Activated CD4-positive, alpha-beta T cell treated with anti-CD3 and anti-CD28 coated beads, Interleukin-2, amount 50 U/mL, for 24 hours (primary cell): ENCODE data around the gene ERCC1.

Source experiments
- DNase-seq, 2 donors: peaks; one replicate each; pipeline ENCODE4 v3.0.0-alpha.2; 2020; ENCODE audit warnings: low read depth in 1 of 2, low spot score in 1 of 2

ERCC1 gene

DNA sequence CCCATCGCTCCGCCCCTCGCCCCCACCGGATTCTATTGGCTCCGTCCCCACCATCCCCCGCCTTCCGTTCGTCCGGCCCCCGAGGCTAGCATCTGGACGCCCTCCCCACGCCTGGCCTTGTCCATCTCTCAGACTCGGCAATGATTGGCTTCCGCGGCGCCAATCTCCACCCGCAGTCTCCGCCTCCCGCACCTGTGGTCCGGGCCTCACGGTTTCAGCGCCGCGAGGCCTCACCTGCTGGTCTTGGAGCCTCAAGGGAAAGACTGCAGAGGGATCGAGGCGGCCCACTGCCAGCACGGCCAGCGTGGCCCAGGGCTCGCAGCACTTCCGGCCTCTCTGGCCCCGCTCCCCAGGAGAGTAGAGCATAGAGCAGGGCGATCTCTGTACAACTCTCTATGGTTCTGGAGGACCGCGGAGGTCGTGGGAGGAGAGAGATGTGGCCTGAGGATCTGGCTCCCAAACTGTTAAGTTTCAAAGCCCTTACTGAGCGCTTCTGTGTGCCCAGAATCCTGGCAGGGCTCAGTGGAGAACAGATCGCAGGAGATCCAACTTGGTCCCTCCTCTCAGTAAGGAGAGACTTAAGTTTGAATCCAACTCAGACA, at the start of gene ERCC1:
ERCC1 (minus strand) TSS at position 329 of the 602 bp plus-strand sequence. CDS start 543 bp downstream, outside the sequence.
- DNase-seq: peak; percentile 63 to 65

DNA sequence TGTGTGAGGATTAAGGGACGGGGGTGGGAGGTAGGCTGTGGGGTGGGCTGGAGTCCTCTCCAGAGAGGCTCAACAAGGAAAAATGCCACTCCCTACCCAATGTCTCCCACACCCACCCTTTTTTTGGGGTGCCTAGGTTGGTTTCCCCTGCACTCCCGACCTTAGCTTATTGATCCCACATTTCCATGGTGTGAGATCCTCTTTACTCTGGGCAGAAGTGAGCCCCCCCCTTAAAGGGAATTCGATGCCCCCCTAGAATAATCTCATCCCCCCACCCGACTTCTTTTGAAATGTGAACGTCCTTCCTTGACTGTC, 49.6 kb upstream of the ERCC1 start:
- DNase-seq: no peak

DNA sequence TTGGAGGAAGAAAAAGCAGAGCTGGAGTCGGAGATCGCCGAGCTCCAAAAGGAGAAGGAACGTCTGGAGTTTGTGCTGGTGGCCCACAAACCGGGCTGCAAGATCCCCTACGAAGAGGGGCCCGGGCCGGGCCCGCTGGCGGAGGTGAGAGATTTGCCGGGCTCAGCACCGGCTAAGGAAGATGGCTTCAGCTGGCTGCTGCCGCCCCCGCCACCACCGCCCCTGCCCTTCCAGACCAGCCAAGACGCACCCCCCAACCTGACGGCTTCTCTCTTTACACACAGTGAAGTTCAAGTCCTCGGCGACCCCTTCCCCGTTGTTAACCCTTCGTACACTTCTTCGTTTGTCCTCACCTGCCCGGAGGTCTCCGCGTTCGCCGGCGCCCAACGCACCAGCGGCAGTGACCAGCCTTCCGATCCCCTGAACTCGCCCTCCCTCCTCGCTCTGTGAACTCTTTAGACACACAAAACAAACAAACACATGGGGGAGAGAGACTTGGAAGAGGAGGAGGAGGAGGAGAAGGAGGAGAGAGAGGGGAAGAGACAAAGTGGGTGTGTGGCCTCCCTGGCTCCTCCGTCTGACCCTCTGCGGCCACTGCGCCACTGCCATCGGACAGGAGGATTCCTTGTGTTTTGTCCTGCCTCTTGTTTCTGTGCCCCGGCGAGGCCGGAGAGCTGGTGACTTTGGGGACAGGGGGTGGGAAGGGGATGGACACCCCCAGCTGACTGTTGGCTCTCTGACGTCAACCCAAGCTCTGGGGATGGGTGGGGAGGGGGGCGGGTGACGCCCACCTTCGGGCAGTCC, 49.0 kb upstream of the ERCC1 start:
- DNase-seq: no peak

DNA sequence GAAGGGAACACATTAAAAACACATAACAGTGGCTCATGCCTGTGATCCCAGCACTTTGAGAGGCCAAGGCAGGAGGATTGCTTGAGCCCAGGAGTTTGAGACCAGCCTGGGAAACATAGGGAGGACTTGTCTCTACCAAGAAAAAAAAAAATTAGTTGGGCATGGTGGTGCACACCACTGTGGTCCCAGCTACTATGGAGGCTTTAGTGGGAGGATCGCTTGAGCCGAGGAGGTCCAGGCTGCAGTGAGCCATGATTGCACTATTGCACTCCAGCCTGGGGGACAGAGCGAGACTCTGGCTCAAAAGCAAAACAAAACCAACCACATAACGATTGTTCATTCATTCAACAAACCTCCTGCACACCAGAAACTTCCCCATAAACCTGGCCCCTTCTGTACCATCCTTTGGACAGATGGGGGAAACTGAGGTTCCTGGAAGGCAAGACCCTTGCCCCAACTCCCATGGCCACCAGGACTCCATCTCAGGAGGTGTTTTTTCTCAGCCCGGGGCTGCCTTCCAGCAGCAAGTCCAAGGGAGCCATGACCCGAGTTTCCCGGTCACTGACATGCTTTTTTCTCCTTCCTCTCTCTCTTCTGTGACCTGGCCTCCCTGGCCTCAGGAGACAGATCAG, 48.3 kb upstream of the ERCC1 start:
- no peak for DNase-seq

DNA sequence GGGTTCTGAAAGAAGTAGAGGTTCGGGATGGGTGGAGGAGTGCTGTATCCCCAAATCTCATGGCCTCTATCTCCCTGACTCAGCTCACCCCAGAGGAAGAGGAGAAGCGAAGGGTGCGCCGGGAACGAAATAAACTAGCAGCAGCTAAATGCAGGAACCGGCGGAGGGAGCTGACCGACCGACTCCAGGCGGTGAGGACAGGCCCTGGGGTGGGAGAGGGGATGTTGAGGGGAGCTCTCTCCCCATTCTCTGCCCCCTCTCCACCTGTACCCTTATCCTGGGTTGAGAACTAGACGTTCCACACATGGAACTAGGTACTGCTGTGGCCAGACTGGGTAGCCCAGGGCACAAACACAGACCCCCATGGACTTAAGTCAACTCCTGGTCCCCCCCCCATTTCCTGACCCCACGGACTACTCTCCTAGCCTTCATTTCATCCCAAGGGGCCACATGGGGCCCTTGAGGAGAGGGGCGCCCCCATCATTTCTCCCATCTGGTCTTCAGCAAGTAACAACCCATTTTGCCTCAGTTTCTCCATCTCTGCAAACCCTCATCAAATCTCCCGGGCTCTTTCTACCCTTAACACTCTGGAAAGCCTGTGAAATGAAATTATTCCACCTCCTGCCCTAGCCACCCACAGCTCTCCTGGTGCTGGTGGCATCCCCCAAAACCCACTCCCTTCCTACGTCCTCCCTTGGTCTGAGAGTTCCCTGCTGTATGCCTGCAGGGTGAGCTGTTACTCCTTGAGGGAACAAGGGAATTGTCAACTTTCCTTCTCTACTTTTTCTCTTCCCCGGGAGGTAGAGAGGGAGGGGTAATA, 47.6 kb upstream of the ERCC1 start:
- DNase-seq: no peak

DNA sequence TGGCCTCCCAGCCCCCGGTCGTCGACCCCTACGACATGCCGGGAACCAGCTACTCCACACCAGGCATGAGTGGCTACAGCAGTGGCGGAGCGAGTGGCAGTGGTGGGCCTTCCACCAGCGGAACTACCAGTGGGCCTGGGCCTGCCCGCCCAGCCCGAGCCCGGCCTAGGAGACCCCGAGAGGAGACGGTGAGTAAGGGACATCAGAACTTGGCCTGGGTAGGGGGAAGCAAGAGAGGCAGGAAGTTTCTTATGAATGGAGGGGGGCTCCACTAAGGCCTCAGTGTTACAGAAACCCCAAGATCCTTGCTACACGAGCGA, 47.0 kb upstream of the ERCC1 start:
- DNase-seq: no peak

DNA sequence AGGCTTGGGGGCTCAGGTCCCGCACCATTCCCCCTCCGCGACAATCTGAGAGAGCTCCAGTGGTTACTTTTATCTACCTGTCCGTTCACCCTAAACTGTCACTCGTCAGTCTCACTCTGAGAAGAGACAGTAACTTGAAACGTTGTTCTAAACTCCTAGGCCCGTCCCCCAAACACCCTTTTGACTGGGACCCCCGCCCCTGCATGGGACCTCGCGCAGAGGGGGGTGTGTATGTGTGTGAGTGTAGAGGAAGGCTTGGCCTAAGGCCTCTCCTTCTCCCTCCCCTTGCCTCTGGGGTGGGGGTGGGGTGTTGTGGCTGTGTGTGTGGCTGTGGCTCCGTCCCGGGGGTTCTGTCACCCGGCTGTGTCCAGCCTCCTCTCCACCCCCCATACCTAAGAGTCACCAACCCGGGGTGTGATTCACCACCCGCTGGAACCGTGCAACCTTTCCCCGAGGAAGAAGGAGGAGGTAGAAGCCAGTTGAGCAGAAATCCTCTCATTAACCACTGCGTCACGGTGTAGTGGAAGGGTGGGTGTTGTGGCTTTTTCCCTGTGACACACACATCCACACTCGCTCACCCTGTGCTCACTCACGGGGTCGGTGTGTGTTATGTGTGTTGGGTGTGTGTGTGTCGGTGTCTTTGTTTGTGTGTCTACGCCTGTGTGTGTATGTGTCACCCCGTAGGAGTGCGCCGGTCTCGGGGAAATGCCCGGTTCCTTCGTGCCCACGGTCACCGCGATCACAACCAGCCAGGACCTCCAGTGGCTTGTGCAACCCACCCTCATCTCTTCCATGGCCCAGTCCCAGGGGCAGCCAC, 46.4 kb upstream of the ERCC1 start:
- no peak for DNase-seq

DNA sequence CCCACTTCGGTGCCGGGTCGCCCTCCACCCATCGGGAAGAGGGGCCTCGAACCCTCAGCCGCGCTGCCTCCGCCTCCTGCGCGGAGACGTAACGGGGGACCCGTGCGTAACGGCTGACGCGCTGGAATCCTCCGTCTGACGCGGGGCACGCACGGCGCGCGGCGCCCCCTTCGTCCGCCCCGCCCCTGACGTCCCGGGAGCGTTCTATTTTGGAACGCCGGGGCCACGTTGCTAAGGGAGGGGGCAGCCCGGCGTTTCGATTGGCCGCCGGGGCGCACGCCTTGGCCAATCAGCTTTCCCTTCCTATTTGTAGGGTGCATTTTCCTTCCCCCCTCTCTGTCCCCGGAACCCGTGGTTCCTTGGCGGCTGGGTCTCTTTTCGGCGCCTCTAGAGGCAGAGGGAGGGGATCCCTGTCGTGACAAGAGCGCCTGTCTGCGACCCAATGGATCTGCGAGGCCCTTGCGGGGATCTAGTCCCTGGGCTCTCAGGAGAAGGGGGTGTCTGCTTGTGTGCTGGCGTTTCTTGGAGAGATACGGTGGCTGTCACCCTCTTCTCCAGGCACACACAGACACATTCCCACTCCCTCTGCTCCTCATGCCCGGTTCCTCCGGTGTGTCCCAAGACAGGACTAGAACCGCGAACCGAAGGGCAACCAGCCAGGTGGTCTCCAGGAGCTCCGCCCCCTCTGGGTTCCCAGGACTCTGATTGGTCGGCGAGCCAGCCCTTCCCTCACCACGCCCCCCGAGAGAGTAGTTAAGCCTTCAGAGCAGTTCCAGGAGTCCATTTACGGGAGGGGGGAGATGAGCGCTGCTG, 45.6 kb upstream of the ERCC1 start:
- peak; percentile 88 to 90 for DNase-seq

DNA sequence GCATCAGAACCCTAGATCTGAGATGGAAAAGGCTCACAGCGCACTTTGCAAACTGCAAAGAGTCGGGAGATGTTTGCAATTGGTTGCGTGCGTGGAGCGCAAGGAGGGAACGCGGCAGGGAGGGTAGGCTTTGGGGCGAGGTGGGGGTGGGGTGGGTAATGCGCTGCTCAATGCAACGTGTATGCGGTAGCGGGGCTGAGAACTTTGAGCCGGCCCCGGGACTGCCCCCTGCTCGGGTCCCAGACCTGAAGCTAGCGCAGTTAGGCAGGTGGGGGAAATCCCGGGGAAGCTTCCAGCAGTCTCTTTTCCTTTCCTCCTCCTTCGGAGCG, 45.0 kb upstream of the ERCC1 start:
- no peak for DNase-seq

DNA sequence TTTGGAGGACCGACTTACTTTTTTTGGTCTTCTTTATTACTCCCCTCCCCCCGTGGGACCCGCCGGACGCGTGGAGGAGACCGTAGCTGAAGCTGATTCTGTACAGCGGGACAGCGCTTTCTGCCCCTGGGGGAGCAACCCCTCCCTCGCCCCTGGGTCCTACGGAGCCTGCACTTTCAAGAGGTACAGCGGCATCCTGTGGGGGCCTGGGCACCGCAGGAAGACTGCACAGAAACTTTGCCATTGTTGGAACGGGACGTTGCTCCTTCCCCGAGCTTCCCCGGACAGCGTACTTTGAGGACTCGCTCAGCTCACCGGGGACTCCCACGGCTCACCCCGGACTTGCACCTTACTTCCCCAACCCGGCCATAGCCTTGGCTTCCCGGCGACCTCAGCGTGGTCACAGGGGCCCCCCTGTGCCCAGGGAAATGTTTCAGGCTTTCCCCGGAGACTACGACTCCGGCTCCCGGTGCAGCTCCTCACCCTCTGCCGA, 44.5 kb upstream of the ERCC1 start:
- DNase-seq: no peak

DNA sequence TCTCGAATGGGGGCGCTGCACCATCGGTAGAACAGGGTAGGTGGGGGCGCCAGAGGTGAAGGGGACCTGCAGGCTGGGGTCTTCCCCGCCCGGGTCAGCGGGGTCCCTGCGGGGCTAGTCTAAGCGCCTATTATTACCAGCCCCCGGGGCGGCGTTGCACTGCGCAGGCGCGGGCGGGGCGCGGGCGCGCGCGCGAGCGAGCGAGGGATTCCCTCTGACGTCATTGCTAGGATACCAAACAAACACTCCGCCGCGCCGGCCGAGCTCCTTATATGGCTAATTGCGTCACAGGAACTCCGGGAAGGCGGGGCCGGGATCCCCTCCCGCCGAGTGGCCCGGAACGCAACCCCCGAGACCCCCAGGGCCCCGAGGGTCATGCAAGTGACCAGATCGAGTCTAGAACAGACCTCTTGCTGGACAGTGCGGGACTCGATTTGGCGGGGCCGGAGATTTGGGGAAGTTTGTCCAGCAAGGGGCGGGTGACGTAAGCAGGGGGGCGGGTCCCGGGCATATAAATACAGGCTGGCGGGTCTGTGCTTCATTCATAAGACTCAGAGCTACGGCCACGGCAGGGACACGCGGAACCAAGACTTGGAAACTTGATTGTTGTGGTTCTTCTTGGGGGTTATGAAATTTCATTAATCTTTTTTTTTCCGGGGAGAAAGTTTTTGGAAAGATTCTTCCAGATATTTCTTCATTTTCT, 43.9 kb upstream of the ERCC1 start, which contains the start of gene FOSB:
FOSB (plus strand) TSS at position 541 of the 703 bp plus-strand sequence. CDS start 591 bp downstream, outside the sequence.
- peak; percentile 91 to 93 for DNase-seq

DNA sequence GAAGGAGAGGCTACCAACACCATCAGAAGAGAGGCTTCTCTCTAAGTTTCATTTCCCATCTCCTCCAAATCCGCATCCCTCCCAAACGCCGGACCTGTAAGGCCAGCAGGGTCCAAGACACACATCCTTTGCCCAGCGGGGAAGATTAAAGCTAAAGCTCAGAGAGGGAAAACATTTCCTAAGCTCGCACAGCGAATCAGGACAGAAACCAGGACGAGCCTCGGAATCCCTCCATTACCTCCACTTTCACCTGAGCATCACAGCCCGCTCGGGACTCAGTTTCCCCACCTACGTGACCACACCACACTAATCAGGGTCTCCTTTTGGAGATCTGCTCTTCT, 43.4 kb upstream of the ERCC1 start:
- no peak for DNase-seq

DNA sequence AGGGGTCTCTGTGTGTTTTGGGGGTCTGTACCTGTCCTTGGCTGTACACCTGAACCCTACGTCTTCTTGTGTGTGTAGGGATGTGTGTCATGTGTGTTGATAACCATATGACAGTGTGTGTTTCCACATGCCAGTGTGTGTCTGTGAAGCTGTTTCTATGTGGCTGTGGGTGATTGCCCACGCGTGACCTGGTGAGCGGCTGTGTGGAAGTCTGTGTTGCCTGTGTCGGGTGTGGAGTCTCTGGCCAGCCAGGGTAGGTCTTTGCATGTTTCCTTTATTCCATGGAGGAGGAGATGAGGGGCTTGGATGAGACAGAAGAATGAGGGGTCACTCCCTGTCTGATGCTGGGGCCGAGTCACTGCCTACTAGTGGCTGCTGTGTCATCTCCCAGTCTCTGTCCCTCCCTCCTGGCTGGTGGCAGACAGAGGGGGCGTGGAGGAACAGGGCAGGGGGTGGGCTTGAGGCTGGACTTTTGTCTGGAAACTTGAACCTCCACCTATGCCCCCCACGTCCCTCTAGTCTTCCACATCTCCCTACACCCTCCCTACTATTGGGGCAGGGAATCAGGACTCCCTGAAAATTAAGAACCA, 41.2 kb upstream of the ERCC1 start:
- DNase-seq: no peak

DNA sequence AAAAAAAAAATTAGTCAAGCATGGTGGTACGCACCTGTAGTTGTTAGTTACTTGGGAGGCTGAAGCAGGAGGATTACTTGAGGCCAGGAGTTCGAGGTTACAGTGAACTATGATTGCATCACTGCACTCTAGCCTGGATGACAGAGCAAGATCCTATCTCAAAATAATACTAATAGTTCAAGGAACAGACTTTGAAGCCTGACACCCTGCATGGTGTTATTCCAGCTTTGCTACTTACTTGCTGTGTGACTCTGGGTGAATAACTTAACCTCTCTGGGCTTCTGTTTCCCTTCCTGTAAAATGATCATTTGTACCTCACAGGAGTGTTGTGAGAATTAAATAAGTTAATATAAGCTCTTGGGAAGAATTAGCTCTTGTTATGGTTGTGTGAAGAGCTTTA, 40.6 kb upstream of the ERCC1 start:
- DNase-seq: no peak

DNA sequence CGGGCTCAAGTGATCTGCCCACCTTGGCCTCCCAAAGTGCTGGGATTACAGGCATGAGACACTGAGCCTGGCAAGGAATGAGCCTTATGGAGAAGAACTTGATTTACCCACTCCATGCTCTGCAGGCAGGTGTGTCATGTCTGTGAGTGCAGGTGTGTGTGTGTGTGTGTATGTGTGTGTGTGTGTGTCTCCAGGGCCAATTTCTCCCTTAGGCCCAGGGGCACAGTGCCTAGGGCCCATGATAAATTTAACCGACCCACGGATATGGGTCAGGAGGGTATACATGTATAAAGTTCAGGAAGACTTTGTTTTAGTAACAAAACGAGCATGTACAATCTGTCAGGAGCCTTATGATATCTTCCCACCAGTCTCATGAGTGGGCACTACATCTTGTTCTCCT, 39.5 kb upstream of the ERCC1 start:
- DNase-seq: no peak

DNA sequence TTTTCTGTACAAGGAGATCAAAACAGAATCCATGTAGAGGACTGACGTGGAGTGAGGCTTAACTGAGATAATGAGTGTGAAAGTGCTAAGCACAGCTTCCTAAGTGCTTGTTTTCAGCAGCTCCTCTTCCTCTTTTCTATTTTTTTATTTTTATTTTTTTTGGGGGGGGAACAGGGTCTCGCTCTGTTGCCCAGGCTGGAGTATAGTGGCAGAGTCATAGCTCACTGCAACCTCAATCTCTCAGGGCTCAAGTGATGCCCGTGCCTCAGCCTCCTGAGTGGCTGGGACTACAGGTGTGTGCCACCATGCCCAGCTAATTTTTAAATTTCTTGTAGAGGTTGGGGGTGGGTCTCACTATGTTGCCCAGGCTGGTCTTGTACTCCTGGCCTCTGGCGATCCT, 38.5 kb upstream of the ERCC1 start:
- DNase-seq: no peak

DNA sequence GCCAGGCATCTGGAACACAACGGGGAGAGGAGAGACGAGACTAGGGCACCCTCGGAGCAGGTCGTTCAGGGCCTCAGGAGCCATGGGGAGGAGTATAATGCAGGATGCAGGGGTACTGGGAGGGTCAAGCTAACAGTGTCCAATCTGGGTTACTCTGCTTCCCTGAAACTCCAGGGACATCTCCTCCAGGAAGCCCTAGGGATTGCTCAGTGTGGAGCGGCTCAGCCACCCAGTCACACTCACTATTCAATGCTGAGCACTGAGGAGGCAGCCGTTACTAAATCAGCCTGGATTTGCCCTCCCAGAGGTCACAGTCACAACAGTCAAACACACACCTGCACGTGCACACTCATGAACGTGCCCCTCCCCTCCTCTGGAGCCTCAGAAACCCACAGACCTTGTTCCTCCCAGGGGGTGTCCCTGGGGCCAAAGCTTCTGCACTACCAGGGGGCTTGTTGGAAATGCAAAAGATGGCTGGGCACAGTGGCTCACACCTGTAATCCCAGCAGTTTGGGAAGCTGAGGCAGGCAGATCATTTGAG, 37.2 kb upstream of the ERCC1 start:
- DNase-seq: no peak

DNA sequence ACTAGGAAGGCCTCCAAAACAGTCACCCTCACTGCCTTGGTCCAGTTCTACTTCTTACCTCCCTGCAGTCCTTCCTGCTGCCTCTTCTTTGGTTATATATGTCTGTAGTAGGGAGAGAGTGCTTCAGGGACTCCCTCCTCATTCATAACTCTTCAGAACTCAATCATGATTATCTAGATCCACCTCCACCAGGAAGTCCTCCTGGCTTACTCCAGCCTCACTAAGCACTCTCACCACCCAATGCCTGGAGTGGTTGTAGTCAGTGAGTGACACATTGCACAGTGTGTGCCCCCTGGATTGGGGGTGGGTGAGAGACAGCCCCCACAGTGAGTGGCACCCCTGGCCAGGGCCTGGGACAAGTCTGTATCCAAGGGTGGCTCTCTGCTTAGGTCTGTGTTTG, 34.1 kb upstream of the ERCC1 start:
- no peak for DNase-seq

DNA sequence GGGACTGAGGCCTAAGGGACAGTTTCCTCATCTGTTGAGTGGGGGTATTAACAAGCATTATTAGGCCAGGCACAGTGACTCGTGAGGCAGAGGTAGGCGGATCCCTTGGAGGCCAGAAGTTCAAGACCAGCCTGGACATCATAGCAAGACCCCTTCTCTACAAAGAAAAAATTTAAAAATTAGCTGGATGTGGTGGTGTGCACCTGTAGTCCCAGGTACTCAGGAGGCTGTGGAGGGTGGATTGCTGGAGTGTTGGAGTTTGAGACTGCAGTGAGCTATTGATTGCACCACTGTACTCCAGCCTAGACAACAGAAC, 32.7 kb upstream of the ERCC1 start:
- no peak for DNase-seq
